ENCODE results near the gene PDE4A. TPM values are rescaled to one million over a fixed set of nuclear protein-coding genes. Genes with fewer than 3 reads are reported as not detected.
A peak's percentile ranks its signal among the peaks of the same experiment; 100 is the strongest.

The PDE4A gene
- polyA plus RNA-seq, 3 donors, result 4.7 to 14.8 (median 5.8) TPM

DNA sequence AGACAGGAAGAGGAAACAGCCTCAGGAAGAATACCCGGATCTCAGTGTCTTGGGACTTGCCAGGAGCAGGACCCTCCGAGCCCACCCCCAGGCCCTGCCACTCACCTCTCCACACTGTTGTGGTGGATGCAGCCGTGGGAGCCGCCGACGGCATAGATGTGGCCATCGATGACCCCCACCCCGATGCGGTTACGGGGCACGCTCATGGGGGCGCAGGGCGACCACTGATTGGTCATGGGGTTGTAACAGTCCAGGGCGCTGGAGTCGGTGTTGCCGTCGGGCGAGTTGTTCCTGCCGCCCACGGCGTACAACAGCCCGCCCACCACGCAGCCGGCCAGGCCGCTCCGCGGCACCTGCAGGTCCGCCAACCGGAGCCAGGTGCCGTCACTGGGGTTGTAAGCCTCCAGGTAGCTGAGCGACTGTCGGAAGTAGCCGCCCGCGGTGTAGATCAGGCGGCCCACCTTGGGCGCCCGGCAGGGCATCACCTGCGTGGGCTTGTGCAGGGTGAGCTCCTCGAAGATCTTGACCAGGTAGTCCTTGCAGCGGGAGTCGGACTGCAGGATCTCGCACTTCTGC is 71.2 kb downstream of the PDE4A start:
- Histone ChIP-seq H3K79me2 (ENCODE audit: insufficient read depth, low read length) (peaks cover 63% of the 10 kb centered on the region), H3K27ac (ENCODE audit: low read depth in 1 of 2, low read length in 2 of 2) (no peak overlapping the region), H3K4me1 (ENCODE audit: control insufficient read depth in 1 of 2, insufficient read depth in 2 of 2, low read length in 2 of 2) (no peaks in the 10 kb centered on the region), H3K36me3 (replicated peaks in 1 of 2; ENCODE audit: control insufficient read depth in 1 of 2, insufficient read depth in 2 of 2, low read length in 2 of 2) (peaks cover 59 to 77% of the 10 kb centered on the region in 2 donors), H3K9me3 (replicated peaks in 1 of 2; ENCODE audit: control insufficient read depth in 1 of 2, insufficient read depth in 1 of 2, low read length in 2 of 2) (no peaks in the 10 kb centered on the region), H4K20me1 (ENCODE audit: insufficient read depth, low read length) (peaks cover 38% of the 10 kb centered on the region), H3K4me2 (replicated peaks; ENCODE audit: extremely low read depth, low read length, poor library complexity, severe bottlenecking) (no peak overlapping the region), H3K27me3 (ENCODE audit: control insufficient read depth in 2 of 2, insufficient read depth in 2 of 2, low read length in 2 of 2) (no peaks in the 10 kb centered on the region), H2AFZ (ENCODE audit: insufficient read depth, low read depth, low read length, poor library complexity, severe bottlenecking) (no peak overlapping the region), H3K9ac (ENCODE audit: insufficient read depth, low read length, poor library complexity, severe bottlenecking) (no peak overlapping the region), H3K4me3 (replicated peaks in 1 of 3; ENCODE audit: low read depth in 2 of 3, low read length in 3 of 3) (no peak overlapping the region)
- WGBS (ENCODE audit: insufficient coverage), result 98% methylated on average over 37 of the region's 43 CpGs
- Mint-ChIP-seq H3K36me3 (peaks cover 50 to 85% of the 10 kb centered on the region in 2 donors), H3K9me3 (no peaks in the 10 kb centered on the region), H3K27ac (peak overlapping the region in 2 of 7 donors; percentile 38 to 60), H3K4me1 (no peaks in the 10 kb centered on the region), H3K4me3 (no peak overlapping the region), H3K27me3 (ENCODE audit: low read depth in 3 of 3) (no peaks in the 10 kb centered on the region)
- no peak for DNase-seq
- TF ChIP-seq, protein P1, sequence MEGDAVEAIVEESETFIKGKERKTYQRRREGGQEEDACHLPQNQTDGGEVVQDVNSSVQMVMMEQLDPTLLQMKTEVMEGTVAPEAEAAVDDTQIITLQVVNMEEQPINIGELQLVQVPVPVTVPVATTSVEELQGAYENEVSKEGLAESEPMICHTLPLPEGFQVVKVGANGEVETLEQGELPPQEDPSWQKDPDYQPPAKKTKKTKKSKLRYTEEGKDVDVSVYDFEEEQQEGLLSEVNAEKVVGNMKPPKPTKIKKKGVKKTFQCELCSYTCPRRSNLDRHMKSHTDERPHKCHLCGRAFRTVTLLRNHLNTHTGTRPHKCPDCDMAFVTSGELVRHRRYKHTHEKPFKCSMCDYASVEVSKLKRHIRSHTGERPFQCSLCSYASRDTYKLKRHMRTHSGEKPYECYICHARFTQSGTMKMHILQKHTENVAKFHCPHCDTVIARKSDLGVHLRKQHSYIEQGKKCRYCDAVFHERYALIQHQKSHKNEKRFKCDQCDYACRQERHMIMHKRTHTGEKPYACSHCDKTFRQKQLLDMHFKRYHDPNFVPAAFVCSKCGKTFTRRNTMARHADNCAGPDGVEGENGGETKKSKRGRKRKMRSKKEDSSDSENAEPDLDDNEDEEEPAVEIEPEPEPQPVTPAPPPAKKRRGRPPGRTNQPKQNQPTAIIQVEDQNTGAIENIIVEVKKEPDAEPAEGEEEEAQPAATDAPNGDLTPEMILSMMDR (IDR thresholded peaks at IDR 0.05), result no peak
- intact Hi-C loops (cut with micrococcal nuclease), result no loop called here

DNA sequence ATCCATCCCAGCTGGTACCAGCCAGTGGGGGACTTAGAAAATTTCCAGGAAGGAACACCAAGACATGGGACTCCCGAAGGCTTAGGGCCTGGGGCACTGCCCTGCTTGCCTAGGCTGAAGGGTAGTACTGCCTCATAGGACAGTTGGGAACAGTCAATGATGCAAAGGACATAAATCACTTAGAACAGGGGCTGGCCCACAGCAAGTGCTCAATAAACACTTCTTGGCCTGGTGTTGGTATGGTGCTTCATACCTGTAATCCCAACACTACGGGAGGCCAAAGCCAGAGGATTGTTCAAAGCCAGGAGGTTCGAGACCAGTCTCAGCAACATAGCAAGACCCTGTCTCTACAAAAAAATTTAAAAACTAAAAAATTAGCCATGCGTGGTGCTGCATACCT is 77.0 kb downstream of the PDE4A start:
- DNase-seq, result no peak
- 100% methylated on average over 2 of the region's 4 CpGs for WGBS (ENCODE audit: insufficient coverage)
- TF ChIP-seq, protein P1 (IDR thresholded peaks at IDR 0.05), result no peak
- H3K4me3 ChIP-seq (replicated peaks in 1 of 3; ENCODE audit: low read depth in 2 of 3, low read length in 3 of 3), result no peak overlapping the region
- H3K27ac ChIP-seq (ENCODE audit: low read depth in 1 of 2, low read length in 2 of 2), result peak overlapping the region in 1 of 2 donors; percentile 18
- Mint-ChIP-seq H3K36me3 (peaks cover 39 to 67% of the 10 kb centered on the region in 2 donors), H3K4me1 (peaks cover 24% of the 10 kb centered on the region), H3K4me3 (no peak overlapping the region), H3K27ac (peak overlapping the region in 3 of 7 donors; percentile 38 to 70 (median 40)), H3K9me3 (no peaks in the 10 kb centered on the region), H3K27me3 (ENCODE audit: low read depth in 3 of 3) (peaks cover 0 to 4% (median 2%) of the 10 kb centered on the region in 3 donors)
- peaks cover 31% of the 10 kb centered on the region for H4K20me1 ChIP-seq (ENCODE audit: insufficient read depth, low read length)
- H2AFZ ChIP-seq (ENCODE audit: insufficient read depth, low read depth, low read length, poor library complexity, severe bottlenecking), result no peak overlapping the region
- no peak overlapping the region for H3K4me2 ChIP-seq (replicated peaks; ENCODE audit: extremely low read depth, low read length, poor library complexity, severe bottlenecking)
- H3K9me3 ChIP-seq (replicated peaks in 1 of 2; ENCODE audit: control insufficient read depth in 1 of 2, insufficient read depth in 1 of 2, low read length in 2 of 2), result no peaks in the 10 kb centered on the region
- peaks cover 87% of the 10 kb centered on the region for H3K79me2 ChIP-seq (ENCODE audit: insufficient read depth, low read length)
- intact Hi-C loops (cut with micrococcal nuclease), result no loop called here
- peaks cover 45 to 66% of the 10 kb centered on the region in 2 donors for H3K36me3 ChIP-seq (replicated peaks in 1 of 2; ENCODE audit: control insufficient read depth in 1 of 2, insufficient read depth in 2 of 2, low read length in 2 of 2)
- no peak overlapping the region for H3K9ac ChIP-seq (ENCODE audit: insufficient read depth, low read length, poor library complexity, severe bottlenecking)
- peaks cover 6 to 19% of the 10 kb centered on the region in 2 donors for H3K4me1 ChIP-seq (ENCODE audit: control insufficient read depth in 1 of 2, insufficient read depth in 2 of 2, low read length in 2 of 2)
- H3K27me3 ChIP-seq (ENCODE audit: control insufficient read depth in 2 of 2, insufficient read depth in 2 of 2, low read length in 2 of 2), result no peaks in the 10 kb centered on the region
